ENCODE results near the gene ULK3.

The ULK3 gene

GRCh38 chr15:74835312-74835823, 7.6 kb downstream of the ULK3 start:
- TF ChIP-seq GABPA (IDR thresholded peaks at IDR 0.05; ENCODE audit: low read depth) (no peak), POLR2AphosphoS5 (IDR thresholded peaks at IDR 0.05; ENCODE audit: low read depth) (no peak), SPI1 (IDR thresholded peaks at IDR 0.05; ENCODE audit: borderline replicate concordance, low read depth) (peak; percentile 65; the same call in 1 of the 2 replicates), REST (IDR thresholded peaks at IDR 0.05; ENCODE audit: insufficient replicate concordance, low read depth) (no peak), CTCF (IDR thresholded peaks at IDR 0.05; ENCODE audit: insufficient read depth, low read length) (peak; percentile 81)
- DNase-seq (ENCODE audit: low read depth in 1 of 2, low spot score in 1 of 2) = peak; percentile 48 to 61
- no peaks in the 10 kb centered on the region for H3K27me3 ChIP-seq (ENCODE audit: insufficient read depth, poor library complexity, severe bottlenecking)
- H3K4me3 ChIP-seq (replicated peaks; ENCODE audit: insufficient read depth, low read length) = no peak overlapping the region
- no peak overlapping the region for H3K27ac ChIP-seq (replicated peaks)

- TF ChIP-seq POLR2AphosphoS5 (IDR thresholded peaks at IDR 0.05; ENCODE audit: low read depth) (no peak), REST (IDR thresholded peaks at IDR 0.05; ENCODE audit: insufficient replicate concordance, low read depth) (no peak), SPI1 (IDR thresholded peaks at IDR 0.05; ENCODE audit: borderline replicate concordance, low read depth) (peak; percentile 25; the same call in 1 of the 2 replicates), GABPA (IDR thresholded peaks at IDR 0.05; ENCODE audit: low read depth) (no peak), CTCF (IDR thresholded peaks at IDR 0.05; ENCODE audit: insufficient read depth, low read length) (no peak)
- H3K27ac ChIP-seq (replicated peaks) = no peak overlapping the region
- DNase-seq (ENCODE audit: low read depth in 1 of 2, low spot score in 1 of 2) = peak in 1 of 2 experiments; percentile 62
- H3K4me3 ChIP-seq (replicated peaks; ENCODE audit: insufficient read depth, low read length) = no peak overlapping the region
- H3K27me3 ChIP-seq (ENCODE audit: insufficient read depth, poor library complexity, severe bottlenecking) = no peaks in the 10 kb centered on the region
These were observed 9.4 kb downstream of the ULK3 start for GRCh38 chr15:74833376-74834107.

- DNase-seq (ENCODE audit: low read depth in 1 of 2, low spot score in 1 of 2) = no peak
- no peak overlapping the region for H3K4me3 ChIP-seq (replicated peaks; ENCODE audit: insufficient read depth, low read length)
- no peak for TF ChIP-seq POLR2AphosphoS5 (IDR thresholded peaks at IDR 0.05; ENCODE audit: low read depth)
- TF ChIP-seq CTCF (IDR thresholded peaks at IDR 0.05; ENCODE audit: insufficient read depth, low read length) = no peak
- no peak for TF ChIP-seq GABPA (IDR thresholded peaks at IDR 0.05; ENCODE audit: low read depth)
- no peak for TF ChIP-seq REST (IDR thresholded peaks at IDR 0.05; ENCODE audit: insufficient replicate concordance, low read depth)
- TF ChIP-seq SPI1 (IDR thresholded peaks at IDR 0.05; ENCODE audit: borderline replicate concordance, low read depth) = no peak
- H3K27ac ChIP-seq (replicated peaks) = no peak overlapping the region
- H3K27me3 ChIP-seq (ENCODE audit: insufficient read depth, poor library complexity, severe bottlenecking) = no peaks in the 10 kb centered on the region
These were observed 10.1 kb downstream of the ULK3 start for GRCh38 chr15:74832826-74833225.
